GM12892 (cell line): Measurements from ENCODE around the gene ZNF362.
"Not testable (repeated sequence)": the region's sequence is repeated elsewhere in the genome, so short reads cannot be mapped to it uniquely, and the experiment has no call there.

Source experiments
- DNase-seq: peaks from one replicate; pipeline ENCODE4 v3.0.0; 2011; ENCODE audit not compliant: insufficient read length
- FAIRE-seq: peaks from 2 replicates; lab custom pipeline; 2011; peaks lifted over from hg19 to GRCh38; lab: Jason Lieb, UNC
- POLR2A ChIP-seq: IDR thresholded peaks from 2 replicates; pipeline ENCODE4 v1.6.1; 2011; ENCODE audit warnings: low read depth, low read length, control low read depth
- POLR2AphosphoS5 ChIP-seq: IDR thresholded peaks from 2 replicates; pipeline ENCODE4 v1.6.1; 2011; ENCODE audit warnings: low read depth, low read length, control low read depth
- TAF1 ChIP-seq: IDR thresholded peaks from 2 replicates; pipeline ENCODE4 v1.6.1; 2011; ENCODE audit warnings: low read depth, mild to moderate bottlenecking, control low read depth, low read length, borderline replicate concordance

ZNF362 gene

GRCh38 chr1:33306653-33307493 is 50.6 kb downstream of the ZNF362 start:
- TF ChIP-seq POLR2AphosphoS5 (no peak), POLR2A (no peak), TAF1 (no peak)
- FAIRE-seq: no peak
- DNase-seq: no peak

- no peak for FAIRE-seq
- no peak for TF ChIP-seq TAF1
- no peak for TF ChIP-seq POLR2AphosphoS5
- no peak for TF ChIP-seq POLR2A
These were observed 51.2 kb downstream of the ZNF362 start for GRCh38 chr1:33307494-33307864.

GRCh38 chr1:33309351-33309750 is 53.1 kb downstream of the ZNF362 start:
- not testable (repeated sequence) for FAIRE-seq, DNase-seq

More at GRCh38 chr1:33307494-33307864, 51.2 kb downstream of the ZNF362 start:
- no peak for DNase-seq

GRCh38 chr1:33310702-33311101 is 54.4 kb downstream of the ZNF362 start:
- no peak for TF ChIP-seq TAF1
- no peak for TF ChIP-seq POLR2A
- no peak for TF ChIP-seq POLR2AphosphoS5
- FAIRE-seq (no peak), DNase-seq (no peak)

GRCh38 chr1:33311706-33312412 is 55.6 kb downstream of the ZNF362 start:
- no peak for DNase-seq
- FAIRE-seq: no peak
- TF ChIP-seq POLR2AphosphoS5 (no peak), POLR2A (no peak), TAF1 (no peak)

GRCh38 chr1:33312413-33312749 is 56.1 kb downstream of the ZNF362 start:
- DNase-seq: no peak
- FAIRE-seq: no peak
- TF ChIP-seq POLR2AphosphoS5: no peak
- TF ChIP-seq TAF1: no peak
- no peak for TF ChIP-seq POLR2A

DNA sequence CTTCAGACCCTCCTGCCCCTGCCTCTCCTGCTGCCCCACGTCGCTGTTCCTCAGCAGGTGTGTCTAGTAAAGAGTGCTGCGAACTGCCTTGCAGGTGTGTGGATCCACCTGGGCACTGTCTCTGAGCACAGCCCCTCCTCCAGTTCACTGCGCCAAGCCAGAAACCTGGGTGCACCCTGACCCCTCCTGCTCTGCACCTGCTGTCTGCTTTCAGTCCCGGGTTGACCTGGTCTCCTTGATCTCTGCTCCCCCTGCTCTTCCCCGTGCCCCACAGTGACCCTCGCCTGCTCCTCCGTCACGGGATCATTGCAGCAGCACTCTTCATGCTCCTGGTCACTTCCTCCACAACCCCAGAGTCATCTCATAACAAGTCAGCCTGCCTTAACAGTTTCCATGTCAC is 58.1 kb downstream of the ZNF362 start:
- FAIRE-seq (no peak), DNase-seq (no peak)
- TF ChIP-seq POLR2AphosphoS5: no peak
- no peak for TF ChIP-seq POLR2A
- TF ChIP-seq TAF1: no peak

DNA sequence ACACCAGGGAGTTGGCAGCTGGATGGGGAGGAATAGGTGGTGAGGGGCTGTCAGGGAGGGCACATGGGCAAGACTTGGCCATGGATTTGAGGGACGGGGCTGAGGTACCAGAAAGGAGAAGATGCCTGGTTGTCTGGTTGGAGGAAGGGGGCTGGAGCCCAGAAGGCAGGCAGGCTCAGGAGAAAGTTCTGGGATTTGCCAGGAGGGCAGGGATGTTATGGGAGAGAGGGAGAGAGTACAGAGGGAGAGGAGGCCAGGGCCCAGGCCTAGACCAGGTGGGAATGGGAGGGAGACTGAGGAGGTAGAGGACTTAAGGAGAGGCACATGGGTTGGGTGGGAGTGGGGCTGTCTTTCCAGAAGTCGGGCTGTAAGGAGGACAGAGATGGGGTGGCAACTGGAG is 60.3 kb downstream of the ZNF362 start:
- FAIRE-seq (no peak), DNase-seq (no peak)
- TF ChIP-seq POLR2A (no peak), POLR2AphosphoS5 (no peak), TAF1 (no peak)

- no peak for DNase-seq
- FAIRE-seq: no peak
- no peak for TF ChIP-seq POLR2A
- TF ChIP-seq TAF1: no peak
- no peak for TF ChIP-seq POLR2AphosphoS5
These were observed 61.1 kb downstream of the ZNF362 start for GRCh38 chr1:33317354-33317753.

GRCh38 chr1:33317946-33318345 is 61.7 kb downstream of the ZNF362 start:
- FAIRE-seq: no peak
- no peak for TF ChIP-seq POLR2AphosphoS5
- TF ChIP-seq TAF1: no peak
- no peak for TF ChIP-seq POLR2A

DNA sequence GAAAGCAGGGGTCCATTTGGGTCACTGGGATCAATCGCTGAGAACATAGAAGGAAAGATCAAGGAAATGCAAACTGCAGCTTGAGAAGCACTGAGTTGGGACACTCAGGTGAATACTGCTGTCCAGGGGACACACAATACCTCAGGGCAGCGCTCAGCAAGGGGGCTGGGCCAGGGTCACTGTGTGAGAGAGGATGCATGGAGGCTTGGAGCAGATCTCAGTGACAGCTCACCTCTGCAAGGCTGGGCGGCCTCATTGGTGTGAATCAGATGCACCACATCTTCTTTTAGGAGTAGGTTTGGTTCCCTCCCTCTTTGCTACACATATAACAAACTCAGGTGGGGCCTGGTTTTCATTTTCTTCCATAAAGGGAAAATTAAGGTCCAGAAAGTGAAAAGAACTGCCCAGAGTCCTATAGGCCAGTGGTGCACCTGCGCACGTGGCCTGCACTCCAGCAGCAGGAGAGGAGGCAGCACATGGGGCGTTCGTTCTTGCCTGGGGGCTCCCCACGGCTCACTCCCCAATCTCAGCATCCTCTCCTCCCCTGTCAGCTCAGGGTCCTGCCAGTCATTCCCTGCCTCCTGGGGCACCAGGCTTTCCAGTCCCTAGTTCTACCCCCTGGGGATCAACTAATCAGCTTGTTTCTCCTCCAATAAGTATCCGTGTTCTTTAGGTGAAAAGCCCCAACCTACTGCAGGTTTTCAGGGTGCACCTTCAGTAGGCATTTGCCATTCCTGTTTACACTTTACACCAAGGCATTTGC is 63.1 kb downstream of the ZNF362 start:
- DNase-seq (no peak), FAIRE-seq (no peak)
- TF ChIP-seq POLR2A (no peak), TAF1 (no peak)

More at GRCh38 chr1:33317946-33318345, 61.7 kb downstream of the ZNF362 start:
- DNase-seq: no peak
